ENCODE data around the gene TTN. TPM values are rescaled to one million over a fixed set of nuclear protein-coding genes. Genes with fewer than 3 reads are reported as not detected.

Gene TTN
- total RNA-seq, 1 experiment from 2014 or later: under 0.01 TPM

Other genes starting within 250 kb of the TTN start
- gene CCDC141, start 242.7 kb upstream of the TTN start, total RNA-seq (2022): not detected in 2 replicates

Measured in MCF 10A (cell line).